Activated T-helper 2 cell treated with anti-CD3 and anti-CD28 coated beads, Interferon-gamma antibody, Interleukin-2, Interleukin-4, amounts not matched to agents 10 μg/mL and 5 μg/mL and 100 μg/mL, durations not matched to agents 14 hours and 24 hours and 36 hours (primary cell): ENCODE results near the gene DNAJC6. TPM values are rescaled to one million over a fixed set of nuclear protein-coding genes. Genes with fewer than 3 reads are reported as not detected.
"Not testable (repeated sequence)": the region's sequence is repeated elsewhere in the genome, so short reads cannot be mapped to it uniquely, and the experiment has no call there.

Experiments
- DNase-seq: peaks from one replicate; pipeline ENCODE4 v3.0.0; 2021; ENCODE audit warnings: low spot score
- H3K27ac Mint-ChIP-seq: one replicate; pipeline ENCODE4 v1.8.0; 2021; ENCODE audit warnings: mixed read lengths
- H3K27me3 Mint-ChIP-seq: one replicate; pipeline ENCODE4 v1.8.0; 2021; ENCODE audit warnings: low read depth, mixed read lengths
- H3K36me3 Mint-ChIP-seq: one replicate; pipeline ENCODE4 v1.8.0; 2021; ENCODE audit warnings: low read depth, mixed read lengths
- H3K4me1 Mint-ChIP-seq: one replicate; pipeline ENCODE4 v1.8.0; 2021; ENCODE audit warnings: low read depth, mixed read lengths
- H3K4me3 Mint-ChIP-seq: one replicate; pipeline ENCODE4 v1.8.0; 2021; ENCODE audit warnings: low read depth, mild to moderate bottlenecking, moderate library complexity, mixed read lengths
- H3K9me3 Mint-ChIP-seq: one replicate; pipeline ENCODE4 v1.8.0; 2021; ENCODE audit warnings: mixed read lengths
- intact Hi-C: fragments of 100-400 bp; cut with micrococcal nuclease; formaldehyde crosslinking; loops from one replicate; pipeline ENCODE4 v1.15.1; 2023
- total RNA-seq: library from RNA; stranded (reverse); gene quantifications from 2 replicates; pipeline ENCODE4 v1.2.3, GENCODE V29; 2022

The DNAJC6 gene
- total RNA-seq, 1 donor from 2014 or later = 1.9 TPM

DNA sequence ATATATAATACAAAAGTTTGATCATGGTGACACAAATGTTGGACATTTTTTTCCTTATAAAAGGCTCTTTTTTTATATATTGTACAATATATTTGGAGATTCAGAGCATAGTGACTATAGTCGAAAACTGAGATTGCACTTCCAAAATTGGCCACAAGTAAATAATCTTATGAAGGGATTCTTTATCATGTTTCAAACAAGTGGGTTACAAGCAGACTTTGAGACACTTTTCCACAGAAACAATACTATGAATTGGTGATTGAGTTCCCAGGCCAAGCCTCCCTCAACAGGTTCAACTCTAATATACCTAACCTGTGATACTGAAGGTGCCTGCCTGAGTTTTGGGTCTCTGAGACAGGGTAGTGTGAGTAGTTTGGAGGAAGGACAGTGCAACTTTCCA lies 124.9 kb downstream of the DNAJC6 start:
- Mint-ChIP-seq H3K4me1 (peaks cover 21% of the 10 kb centered on the region), H3K9me3 (no peaks in the 10 kb centered on the region)
- DNase-seq = no peak

DNA sequence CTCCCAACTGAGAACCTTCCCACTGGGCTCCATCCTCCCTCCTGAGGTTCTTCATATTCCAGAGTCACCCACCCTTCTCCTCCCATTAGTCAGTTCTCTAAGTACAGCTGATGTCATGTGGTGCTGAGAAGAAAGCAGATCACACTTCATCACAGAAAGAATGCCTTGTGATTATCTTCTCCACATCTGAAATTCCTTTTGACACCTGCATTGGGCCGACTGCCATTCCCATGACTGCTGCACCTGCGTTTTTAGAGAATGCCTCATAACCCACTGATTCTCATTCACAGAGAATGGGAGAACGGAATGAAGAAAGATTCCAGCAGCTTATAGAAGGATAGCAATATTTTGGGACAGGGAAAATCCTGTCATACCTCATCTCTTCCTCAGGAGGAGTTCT lies 125.4 kb downstream of the DNAJC6 start:
- H3K9me3 Mint-ChIP-seq = no peaks in the 10 kb centered on the region
- intact Hi-C loops = no loop called here
- H3K4me1 Mint-ChIP-seq = peaks cover 20% of the 10 kb centered on the region
- no peak overlapping the region for H3K27ac Mint-ChIP-seq
- no peak overlapping the region for H3K4me3 Mint-ChIP-seq
- peaks cover 22% of the 10 kb centered on the region for H3K36me3 Mint-ChIP-seq
- no peak for DNase-seq
- H3K27me3 Mint-ChIP-seq = no peaks in the 10 kb centered on the region

More for the DNA sequence above, 124.9 kb downstream of the DNAJC6 start:
- Mint-ChIP-seq H3K36me3 (peaks cover 22% of the 10 kb centered on the region), H3K4me3 (no peak overlapping the region), H3K27me3 (no peaks in the 10 kb centered on the region), H3K27ac (no peak overlapping the region)
- intact Hi-C loops = no loop called here

DNA sequence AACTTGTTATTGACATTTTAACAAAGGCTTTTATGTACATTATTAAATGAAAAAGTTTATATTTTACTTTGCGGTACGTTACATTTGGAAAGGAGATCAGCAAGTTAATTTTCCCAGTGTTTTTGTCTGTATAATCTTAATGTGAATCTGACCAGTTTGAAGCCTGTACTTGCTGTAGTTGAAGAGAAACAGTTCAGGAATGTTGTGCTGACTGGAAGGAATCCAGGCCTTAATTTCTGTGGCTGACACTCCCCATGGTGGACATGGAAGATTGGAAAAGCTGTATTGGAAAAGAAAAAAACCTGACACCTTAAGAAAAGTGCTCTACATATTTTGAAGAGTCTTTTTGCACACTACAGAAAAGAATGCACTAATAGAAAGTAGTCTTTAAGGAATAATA lies 126.6 kb downstream of the DNAJC6 start:
- Mint-ChIP-seq H3K27ac (no peak overlapping the region), H3K27me3 (peaks cover 3% of the 10 kb centered on the region), H3K4me1 (peaks cover 15% of the 10 kb centered on the region), H3K9me3 (no peaks in the 10 kb centered on the region), H3K36me3 (peaks cover 13% of the 10 kb centered on the region), H3K4me3 (no peak overlapping the region)
- DNase-seq = no peak
- intact Hi-C loops = no loop called here

DNA sequence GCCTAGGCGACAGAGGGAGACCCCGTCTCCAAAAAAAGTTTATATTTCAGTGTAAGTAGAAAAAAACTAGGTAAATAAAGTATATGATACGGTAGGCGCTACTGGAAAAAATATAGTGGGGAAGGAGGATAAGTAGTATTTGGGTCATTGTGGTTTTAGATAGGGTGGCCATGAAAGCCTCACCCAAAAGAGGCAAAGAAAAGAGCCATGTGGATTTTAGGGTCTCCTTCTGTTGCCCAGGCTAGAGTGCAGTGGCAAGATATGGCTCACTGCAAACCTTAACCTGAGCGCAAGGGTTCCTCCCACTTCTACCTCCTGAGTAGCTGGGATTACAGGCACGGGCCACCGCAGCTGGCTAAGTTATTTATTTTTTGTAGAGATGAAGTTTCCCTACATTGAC lies 128.3 kb downstream of the DNAJC6 start:
- no peak for DNase-seq

DNA sequence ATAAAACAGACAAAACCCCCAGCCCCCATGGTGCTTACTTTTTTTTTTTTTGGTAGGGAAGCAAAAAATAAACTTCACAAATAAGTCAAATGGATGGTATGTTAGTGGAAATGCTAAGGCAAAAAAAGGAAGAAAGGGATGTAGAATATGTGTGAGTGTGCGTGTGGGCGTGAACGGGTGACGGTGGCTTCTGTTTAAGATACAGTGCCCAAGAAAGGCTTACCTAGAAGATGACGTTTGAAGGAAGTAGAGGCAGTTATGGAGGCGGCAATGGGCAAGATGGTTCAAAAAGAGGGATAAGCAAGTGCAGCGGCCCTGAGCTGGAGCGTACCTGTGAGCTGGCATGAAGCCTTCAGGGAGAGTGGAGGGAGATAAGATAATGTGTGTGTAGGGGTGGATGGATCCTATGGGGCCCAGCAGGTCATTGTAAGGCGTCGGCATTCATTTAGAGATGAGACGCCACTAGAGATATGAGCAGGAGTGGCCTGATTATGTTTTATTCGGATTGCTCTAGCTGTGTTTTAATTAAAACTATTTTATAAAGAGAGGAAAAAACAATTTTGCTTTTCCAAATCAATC lies 131.1 kb downstream of the DNAJC6 start:
- H3K9me3 Mint-ChIP-seq = no peaks in the 10 kb centered on the region
- no peaks in the 10 kb centered on the region for H3K36me3 Mint-ChIP-seq
- DNase-seq = no peak
- peaks cover 9% of the 10 kb centered on the region for H3K4me1 Mint-ChIP-seq
- intact Hi-C loops = no loop called here
- H3K27ac Mint-ChIP-seq = no peak overlapping the region
- H3K27me3 Mint-ChIP-seq = peaks cover 3% of the 10 kb centered on the region
- no peak overlapping the region for H3K4me3 Mint-ChIP-seq

More for the DNA sequence above, 128.3 kb downstream of the DNAJC6 start:
- Mint-ChIP-seq H3K27ac (no peak overlapping the region), H3K4me3 (no peak overlapping the region), H3K9me3 (no peaks in the 10 kb centered on the region), H3K4me1 (peaks cover 11% of the 10 kb centered on the region), H3K36me3 (peaks cover 3% of the 10 kb centered on the region), H3K27me3 (peaks cover 3% of the 10 kb centered on the region)
- intact Hi-C loops = no loop called here

DNA sequence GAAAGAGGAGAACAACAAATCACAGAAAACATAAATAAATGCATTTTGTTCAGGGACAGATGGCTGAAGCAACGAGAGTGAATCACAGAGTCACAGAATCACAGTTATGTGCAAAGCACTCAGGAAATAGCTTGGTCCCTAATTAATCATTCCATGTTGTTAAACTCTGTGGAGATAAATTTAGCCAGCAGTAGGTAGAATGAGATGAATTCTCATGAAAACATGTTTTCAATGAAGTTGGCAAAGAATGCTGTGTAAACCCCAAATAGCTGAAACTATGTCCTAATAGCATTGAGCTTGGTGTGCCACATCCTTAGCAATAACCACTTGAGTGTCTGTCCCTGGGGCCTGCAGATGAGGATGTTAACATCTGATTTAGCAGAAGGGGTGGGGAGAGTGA lies 131.6 kb downstream of the DNAJC6 start:
- Mint-ChIP-seq H3K27ac (no peak overlapping the region), H3K36me3 (no peaks in the 10 kb centered on the region), H3K27me3 (peaks cover 3% of the 10 kb centered on the region), H3K4me3 (no peak overlapping the region), H3K9me3 (no peaks in the 10 kb centered on the region), H3K4me1 (peaks cover 9% of the 10 kb centered on the region)
- intact Hi-C loops = no loop called here
- no peak for DNase-seq

DNA sequence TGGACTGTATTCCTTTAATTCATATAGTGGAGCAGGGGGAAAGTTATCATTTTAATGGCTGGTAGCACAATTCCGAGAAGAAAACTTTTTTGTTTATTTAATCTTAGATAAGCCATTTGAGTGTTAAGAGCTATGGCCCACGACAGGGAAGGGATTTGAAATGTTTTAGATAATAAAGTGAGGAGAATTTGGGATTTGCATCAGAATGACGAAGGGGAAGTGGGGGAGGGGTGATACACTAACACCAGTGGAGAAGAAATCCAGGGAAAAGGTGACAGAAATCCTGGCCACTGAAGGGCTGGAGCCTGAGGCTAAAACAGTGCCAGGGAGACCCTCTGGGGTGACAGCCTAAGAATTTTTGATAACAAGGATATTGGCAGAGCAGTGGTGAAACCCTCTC lies 132.1 kb downstream of the DNAJC6 start:
- DNase-seq = no peak
- Mint-ChIP-seq H3K27ac (no peak overlapping the region), H3K4me1 (peaks cover 6% of the 10 kb centered on the region), H3K9me3 (no peaks in the 10 kb centered on the region), H3K4me3 (no peak overlapping the region), H3K36me3 (no peaks in the 10 kb centered on the region), H3K27me3 (peaks cover 3% of the 10 kb centered on the region)
- intact Hi-C loops = no loop called here

DNA sequence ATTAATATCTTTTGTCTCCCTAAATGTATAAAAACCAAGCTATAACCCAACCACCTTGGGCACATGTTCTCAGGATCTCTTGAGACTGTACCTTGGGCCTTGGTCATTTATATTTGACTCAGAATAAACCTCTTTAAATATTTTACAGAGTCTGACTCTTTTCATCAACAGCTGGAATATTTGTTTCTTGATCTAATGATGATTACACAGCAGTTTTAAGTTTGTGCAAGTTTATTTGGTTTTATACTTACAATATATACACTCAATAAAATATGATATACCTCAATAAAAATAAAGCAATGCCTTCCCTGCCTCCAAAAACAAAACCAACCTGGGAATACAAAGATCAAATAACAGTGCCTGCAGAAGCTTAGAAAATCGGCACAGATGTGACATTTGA lies 133.1 kb downstream of the DNAJC6 start:
- Mint-ChIP-seq H3K36me3 (no peaks in the 10 kb centered on the region), H3K4me1 (peaks cover 4% of the 10 kb centered on the region), H3K27me3 (peaks cover 5% of the 10 kb centered on the region), H3K4me3 (no peak overlapping the region), H3K9me3 (no peaks in the 10 kb centered on the region), H3K27ac (no peak overlapping the region)
- no peak for DNase-seq
- intact Hi-C loops = no loop called here

DNA sequence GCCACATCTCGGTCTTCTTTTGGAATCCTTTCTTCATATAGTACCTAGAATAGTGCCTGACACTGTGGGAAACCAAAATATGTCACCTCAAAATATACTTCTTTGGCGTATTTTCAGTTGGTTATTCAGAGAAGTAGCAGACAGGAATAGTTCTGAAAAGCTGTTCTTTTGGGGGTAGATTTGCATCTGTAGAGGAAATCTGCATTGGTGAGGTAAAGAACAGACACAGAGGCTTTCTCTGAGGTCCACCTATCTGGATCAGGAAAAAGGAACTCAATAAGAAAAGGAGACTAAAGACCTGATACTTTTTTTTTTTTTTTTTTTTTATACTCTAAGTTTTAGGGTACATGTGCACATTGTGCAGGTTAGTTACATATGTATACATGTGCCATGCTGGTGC lies 134.3 kb downstream of the DNAJC6 start:
- intact Hi-C loops = no loop called here

DNA sequence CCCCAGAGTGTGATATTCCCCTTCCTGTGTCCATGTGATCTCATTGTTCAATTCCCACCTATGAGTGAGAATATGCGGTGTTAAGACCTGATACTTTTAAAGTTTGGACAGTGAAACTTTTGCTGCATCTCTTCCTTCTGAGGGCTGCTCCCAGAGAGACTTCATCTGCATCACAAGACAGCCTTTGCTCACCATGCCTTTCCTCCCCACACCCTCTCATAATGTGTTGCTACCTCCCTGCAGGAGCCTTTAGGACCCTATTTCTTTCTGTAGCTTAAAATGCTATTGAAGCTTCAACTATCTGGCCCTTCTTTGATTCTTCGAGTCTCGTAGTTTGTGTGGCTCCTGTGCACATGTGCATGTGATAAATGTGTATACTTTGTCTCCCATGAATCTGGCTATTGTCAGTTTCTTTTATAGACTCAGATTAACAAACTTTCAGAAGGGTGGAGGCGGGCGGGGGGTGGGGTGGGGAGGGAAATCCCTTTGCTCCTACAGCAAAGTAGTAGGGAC lies 134.8 kb downstream of the DNAJC6 start:
- H3K27me3 Mint-ChIP-seq = peaks cover 7% of the 10 kb centered on the region
- intact Hi-C loops = no loop called here
- no peak for DNase-seq
- peaks cover 4% of the 10 kb centered on the region for H3K4me1 Mint-ChIP-seq
- H3K36me3 Mint-ChIP-seq = no peaks in the 10 kb centered on the region
- no peaks in the 10 kb centered on the region for H3K9me3 Mint-ChIP-seq
- H3K4me3 Mint-ChIP-seq = no peak overlapping the region
- no peak overlapping the region for H3K27ac Mint-ChIP-seq

More for the DNA sequence above, 134.3 kb downstream of the DNAJC6 start:
- Mint-ChIP-seq H3K27me3 (peaks cover 7% of the 10 kb centered on the region), H3K9me3 (no peaks in the 10 kb centered on the region), H3K4me3 (no peak overlapping the region), H3K36me3 (no peaks in the 10 kb centered on the region), H3K27ac (no peak overlapping the region), H3K4me1 (peaks cover 4% of the 10 kb centered on the region)
- DNase-seq = no peak

DNA sequence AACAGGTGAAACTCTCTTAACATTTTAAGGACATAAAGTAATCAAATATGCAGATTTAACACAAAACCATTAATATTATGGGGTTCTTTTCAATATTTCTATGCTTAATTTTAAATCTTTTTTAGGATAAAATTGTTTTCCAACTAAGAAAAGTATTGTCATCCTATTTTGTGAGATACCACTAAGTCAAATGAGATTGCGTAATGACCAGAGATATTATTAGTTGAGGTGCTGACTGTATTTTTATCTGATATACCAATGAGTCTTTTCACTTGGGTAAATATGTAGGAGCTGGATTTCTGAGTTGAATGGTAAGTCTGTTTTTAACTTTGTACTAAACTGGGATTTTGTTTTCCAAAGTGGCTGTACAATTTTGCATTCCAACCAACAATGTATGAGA lies 136.5 kb downstream of the DNAJC6 start:
- H3K27ac Mint-ChIP-seq = no peak overlapping the region
- H3K36me3 Mint-ChIP-seq = no peaks in the 10 kb centered on the region
- DNase-seq = no peak
- H3K4me3 Mint-ChIP-seq = no peak overlapping the region
- no peaks in the 10 kb centered on the region for H3K4me1 Mint-ChIP-seq
- H3K9me3 Mint-ChIP-seq = no peaks in the 10 kb centered on the region
- peaks cover 4% of the 10 kb centered on the region for H3K27me3 Mint-ChIP-seq
- intact Hi-C loops = no loop called here

DNA sequence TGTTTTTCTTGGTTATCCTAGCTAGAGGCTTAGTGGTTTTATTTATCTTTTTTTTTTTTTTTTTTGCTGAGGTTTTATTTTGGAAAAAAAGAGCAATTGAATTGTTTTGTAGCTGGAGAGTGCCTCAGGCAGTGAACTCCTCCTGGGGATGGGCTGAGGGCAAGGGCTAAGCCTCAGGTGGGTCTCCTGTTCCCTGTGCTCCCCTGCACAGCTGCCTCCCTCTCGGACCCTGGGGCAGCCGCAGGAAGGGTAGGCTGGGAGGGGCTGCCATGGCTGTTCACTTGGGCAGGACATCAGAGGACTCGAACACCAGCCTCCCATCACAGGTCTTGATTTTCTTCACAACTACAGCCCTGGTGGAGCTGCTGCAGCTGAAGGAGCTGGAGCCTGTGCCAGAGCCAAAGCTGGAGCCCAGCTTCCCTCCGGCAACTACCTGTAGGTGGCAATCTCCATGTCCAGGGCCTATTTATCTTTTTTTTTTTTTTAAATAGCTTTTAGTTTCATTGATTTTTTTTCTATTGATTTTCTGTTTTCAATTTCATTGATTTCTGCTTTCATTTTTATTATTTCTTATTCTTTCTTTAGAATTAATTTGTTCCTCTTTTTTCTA lies 140.0 kb downstream of the DNAJC6 start:
- DNase-seq = no peak
- Mint-ChIP-seq H3K4me1 (no peaks in the 10 kb centered on the region), H3K27me3 (peaks cover 4% of the 10 kb centered on the region), H3K4me3 (no peak overlapping the region), H3K27ac (no peak overlapping the region), H3K9me3 (no peaks in the 10 kb centered on the region), H3K36me3 (no peaks in the 10 kb centered on the region)
- intact Hi-C loops = no loop called here

DNA sequence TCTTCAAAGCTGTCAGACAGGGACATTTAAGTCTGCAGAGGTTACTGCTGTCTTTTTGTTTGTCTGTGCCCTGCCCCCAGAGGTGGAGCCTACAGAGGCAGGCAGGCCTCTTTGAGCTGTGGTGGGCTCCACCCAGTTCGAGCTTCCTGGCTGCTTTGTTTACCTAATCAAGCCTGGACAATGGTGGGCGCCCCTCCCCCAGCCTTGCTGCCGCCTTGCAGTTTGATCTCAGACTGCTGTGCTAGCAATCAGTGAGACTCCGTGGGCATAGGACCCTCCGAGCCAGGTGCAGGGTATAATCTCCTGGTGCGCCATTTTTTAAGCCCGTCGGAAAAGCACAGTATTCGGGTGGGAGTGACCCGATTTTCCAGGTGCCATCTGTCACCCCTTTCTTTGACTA lies 146.3 kb downstream of the DNAJC6 start:
- H3K36me3 Mint-ChIP-seq, intact Hi-C loops, H3K9me3 Mint-ChIP-seq, H3K27ac Mint-ChIP-seq, H3K4me3 Mint-ChIP-seq, DNase-seq, H3K27me3 Mint-ChIP-seq: not testable (repeated sequence)
- peaks cover 12% of the 10 kb centered on the region for H3K4me1 Mint-ChIP-seq
